NCI-H146 treated with DMSO at 0.1 percent for 48 hours (cell line): ENCODE measurements around the gene RAB3A.
"Not testable (repeated sequence)": the region's sequence is repeated elsewhere in the genome, so short reads cannot be mapped to it uniquely, and the experiment has no call there.

Experiments
- DNase-seq: peaks from one replicate; lab custom pipeline; 2025; ENCODE audit not compliant: unreplicated experiment; lab: John Stamatoyannopoulos, UW

RAB3A gene

GRCh38 chr19:18171605-18172327 is 32.1 kb downstream of the RAB3A start:
- DNase-seq = no peak

- DNase-seq = no peak
Measured at GRCh38 chr19:18170714-18171255, 33.1 kb downstream of the RAB3A start.

DNA sequence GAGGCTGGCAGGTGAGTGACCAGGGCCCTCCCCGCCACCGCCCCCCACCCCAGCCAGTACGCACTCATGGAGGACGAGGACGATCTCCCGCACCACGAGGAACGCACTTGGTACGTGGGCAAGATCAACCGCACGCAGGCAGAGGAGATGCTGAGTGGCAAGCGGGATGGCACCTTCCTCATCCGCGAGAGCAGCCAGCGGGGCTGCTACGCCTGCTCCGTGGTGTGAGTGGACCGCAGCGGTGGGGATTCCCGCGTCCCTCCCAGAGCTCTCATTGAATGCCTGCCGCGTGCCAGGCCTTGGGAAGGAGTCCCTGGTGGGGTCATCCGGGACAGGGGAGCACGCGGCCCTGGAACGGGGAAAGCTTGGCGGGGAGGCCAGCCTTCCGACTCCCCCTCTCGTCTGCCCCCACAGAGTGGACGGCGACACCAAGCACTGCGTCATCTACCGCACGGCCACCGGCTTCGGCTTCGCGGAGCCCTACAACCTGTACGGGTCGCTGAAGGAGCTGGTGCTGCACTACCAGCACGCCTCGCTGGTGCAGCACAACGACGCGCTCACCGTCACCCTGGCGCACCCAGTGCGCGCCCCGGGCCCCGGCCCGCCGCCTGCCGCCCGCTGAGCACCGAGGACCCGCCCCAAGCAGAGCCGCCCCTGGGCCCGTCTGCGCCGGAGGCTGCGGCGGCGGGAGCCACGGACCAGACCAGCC is 35.0 kb downstream of the RAB3A start:
- DNase-seq = no peak

- DNase-seq = no peak
Measured at GRCh38 chr19:18167975-18168645, 35.7 kb downstream of the RAB3A start.

DNA sequence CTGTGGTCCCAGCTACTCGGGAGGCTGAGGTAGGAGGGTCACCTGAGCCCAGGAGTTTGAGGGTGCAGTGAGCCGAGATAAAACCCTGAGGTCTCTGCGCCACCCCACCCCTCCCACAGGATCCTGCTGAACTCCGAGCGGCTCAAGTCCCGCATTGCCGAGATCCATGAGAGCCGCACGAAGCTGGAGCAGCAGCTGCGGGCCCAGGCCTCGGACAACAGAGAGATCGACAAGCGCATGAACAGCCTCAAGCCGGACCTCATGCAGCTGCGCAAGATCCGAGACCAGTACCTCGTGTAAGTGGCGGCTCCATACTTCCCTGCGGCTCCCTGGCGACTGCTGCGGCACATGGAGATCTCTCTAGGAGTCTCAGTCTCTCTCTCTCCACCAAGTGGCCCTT is 36.8 kb downstream of the RAB3A start:
- DNase-seq = no peak

DNA sequence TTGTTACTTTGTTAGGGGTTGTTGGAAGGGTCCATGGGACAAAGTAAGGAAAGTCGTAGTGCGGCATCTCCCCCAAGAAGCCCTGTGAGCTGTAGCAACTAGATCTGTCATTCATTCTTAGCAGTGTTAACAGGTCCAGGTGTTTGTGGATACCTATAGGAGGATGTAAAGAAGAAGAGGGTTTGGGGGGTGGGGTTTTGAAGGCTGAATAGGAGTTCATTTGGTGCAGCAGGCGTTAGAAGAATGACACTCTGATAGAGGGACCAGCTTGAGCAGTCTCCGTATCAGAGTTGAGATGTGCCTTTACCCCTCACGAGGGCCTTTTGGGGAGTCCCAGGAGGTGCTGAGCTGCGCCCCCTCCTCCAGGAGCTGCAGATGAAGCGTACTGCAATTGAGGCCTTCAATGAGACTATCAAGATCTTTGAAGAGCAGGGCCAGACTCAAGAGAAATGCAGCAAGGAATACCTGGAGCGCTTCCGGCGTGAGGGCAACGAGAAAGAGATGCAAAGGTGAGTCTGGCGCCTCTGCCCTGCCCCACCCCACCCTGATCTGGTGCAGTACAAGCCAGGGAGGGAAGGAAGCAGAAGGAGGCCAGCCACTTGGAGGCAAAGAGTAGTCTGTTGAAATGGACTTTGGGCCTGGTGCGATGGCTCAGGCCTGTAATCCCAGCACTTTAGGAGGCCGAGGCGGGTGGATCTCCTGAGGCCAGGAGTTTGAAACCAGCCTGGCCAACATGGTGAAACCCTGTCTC is 37.9 kb downstream of the RAB3A start:
- no peak for DNase-seq

GRCh38 chr19:18164072-18164471 is 39.8 kb downstream of the RAB3A start:
- DNase-seq = no peak

DNA sequence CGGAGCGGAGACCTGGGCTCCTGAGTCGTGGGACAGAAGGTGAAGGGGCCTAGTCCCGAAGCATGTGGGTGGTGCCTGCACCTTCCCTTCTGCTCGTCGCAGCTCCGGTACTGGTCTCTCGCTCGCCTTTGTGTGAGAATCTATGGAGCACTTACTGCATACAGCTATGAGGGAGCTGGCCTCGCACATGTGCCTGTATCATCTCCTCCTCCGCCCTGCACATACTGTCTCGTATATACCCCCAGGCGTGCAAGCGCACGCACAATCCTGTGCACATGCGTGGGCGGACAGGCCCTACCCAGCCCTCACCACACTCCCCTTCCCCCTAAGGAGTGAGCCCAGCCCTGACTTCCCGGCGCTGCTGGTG is 42.2 kb downstream of the RAB3A start:
- DNase-seq = no peak

- no peak for DNase-seq
Measured at GRCh38 chr19:18160971-18161635, 42.7 kb downstream of the RAB3A start.

- DNase-seq = no peak
Measured at GRCh38 chr19:18160493-18160970, 43.3 kb downstream of the RAB3A start.

- no peak for DNase-seq
Measured at GRCh38 chr19:18159810-18160209, 44.0 kb downstream of the RAB3A start.

GRCh38 chr19:18159059-18159616 is 44.7 kb downstream of the RAB3A start:
- DNase-seq = not testable (repeated sequence)

GRCh38 chr19:18158467-18158866 is 45.4 kb downstream of the RAB3A start:
- no peak for DNase-seq

- peak; percentile 94 for DNase-seq
Measured at GRCh38 chr19:18157465-18158063, 46.3 kb downstream of the RAB3A start.

- DNase-seq = peak; percentile 68
Measured at GRCh38 chr19:18156841-18157464, 46.9 kb downstream of the RAB3A start.

DNA sequence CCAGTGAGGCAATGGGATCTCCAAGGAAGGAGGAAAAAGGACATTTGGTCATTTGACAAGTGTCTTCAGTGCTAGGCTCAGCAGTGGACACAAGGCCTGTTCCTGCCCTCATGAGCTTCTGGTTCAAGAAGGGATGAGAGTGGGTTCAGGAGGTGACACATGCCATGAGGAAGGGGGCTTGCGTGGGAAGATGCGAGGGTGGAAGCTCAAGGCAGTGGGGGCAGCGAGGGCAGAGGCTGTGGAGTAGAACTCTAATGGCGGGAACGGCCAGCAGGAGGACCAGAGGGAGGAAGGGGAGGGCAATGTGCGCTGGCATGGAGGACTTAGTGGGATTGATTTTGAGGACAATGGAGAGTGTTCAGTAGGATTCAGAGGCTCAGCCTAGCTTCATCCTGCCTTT is 47.6 kb downstream of the RAB3A start:
- DNase-seq = no peak

- no peak for DNase-seq
Measured at GRCh38 chr19:18155095-18156087, 48.5 kb downstream of the RAB3A start.

DNA sequence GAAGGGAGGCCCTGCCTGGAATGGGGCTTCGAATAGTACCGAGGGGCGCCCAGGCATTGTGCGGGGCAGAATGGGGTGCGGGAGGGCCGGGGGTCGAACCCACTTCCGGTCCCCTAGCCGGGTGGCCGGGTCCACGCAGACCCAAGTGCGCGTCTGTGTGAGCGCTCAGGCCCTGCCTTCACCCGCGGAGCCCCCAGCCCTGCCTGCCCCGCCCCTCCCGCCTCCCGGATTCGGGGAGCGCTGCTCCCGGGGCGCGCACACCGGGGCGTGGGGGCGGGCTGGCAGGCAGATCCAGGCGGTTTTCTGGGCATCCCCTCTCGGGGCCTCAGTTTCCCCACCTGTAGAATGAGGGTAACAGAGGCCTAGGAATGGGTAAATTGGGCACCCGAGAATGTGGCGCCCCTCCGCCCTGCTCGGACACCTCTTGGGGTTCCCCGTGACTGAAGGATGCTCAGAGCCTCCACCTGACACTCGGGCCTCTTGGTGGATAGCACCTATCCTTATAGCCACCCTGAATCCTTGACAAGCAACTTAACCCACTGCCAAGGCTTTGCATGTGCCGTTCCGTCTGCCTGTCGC is 50.2 kb downstream of the RAB3A start:
- no peak for DNase-seq
